Glomerular visceral epithelial cell (primary cell): ENCODE data around the gene CDCA7.
"Not testable (repeated sequence)": the region's sequence is repeated elsewhere in the genome, so short reads cannot be mapped to it uniquely, and the experiment has no call there.

Source experiments
- DNase-seq: peaks from one replicate; pipeline ENCODE4 v3.0.0-alpha.2; 2016; ENCODE audit errors: extremely low spot score

Gene CDCA7

GRCh38 chr2:173358616-173359015 lies 3.9 kb downstream of the CDCA7 start:
- DNase-seq: no peak

DNA sequence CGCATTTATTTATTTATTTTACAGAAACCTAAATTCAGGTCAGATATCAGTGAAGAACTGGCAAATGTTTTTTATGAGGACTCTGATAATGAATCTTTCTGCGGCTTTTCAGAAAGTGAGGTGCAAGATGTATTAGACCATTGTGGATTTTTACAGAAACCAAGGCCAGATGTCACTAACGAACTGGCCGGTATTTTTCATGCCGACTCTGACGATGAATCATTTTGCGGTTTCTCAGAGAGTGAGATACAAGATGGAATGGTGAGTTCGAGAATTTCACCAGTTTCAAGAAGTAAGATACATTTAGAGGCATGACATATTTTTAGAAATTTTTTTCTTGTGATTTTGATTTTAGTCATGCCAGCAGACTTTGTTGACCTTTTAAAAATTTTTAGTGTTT lies 4.6 kb downstream of the CDCA7 start:
- no peak for DNase-seq

DNA sequence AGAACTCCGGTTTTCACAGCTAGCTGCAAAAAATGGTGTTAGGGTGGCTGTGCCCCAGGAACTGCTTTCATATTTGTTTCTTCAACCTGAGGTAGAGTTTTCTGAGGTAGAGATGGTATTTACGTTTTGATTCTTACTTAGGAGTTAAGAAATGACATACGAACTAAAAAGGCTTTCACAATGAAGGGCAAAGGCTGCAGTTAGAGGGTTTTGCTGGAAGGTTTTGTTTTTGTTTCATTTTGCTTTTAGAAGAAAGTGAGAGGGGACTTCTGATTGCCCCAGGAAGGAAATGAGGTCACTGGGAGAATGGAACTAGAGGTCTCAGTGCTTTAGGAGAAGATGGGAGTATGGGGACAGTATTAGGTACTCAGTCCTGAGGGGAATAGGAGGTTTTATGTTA lies 15.5 kb downstream of the CDCA7 start:
- DNase-seq: no peak

DNA sequence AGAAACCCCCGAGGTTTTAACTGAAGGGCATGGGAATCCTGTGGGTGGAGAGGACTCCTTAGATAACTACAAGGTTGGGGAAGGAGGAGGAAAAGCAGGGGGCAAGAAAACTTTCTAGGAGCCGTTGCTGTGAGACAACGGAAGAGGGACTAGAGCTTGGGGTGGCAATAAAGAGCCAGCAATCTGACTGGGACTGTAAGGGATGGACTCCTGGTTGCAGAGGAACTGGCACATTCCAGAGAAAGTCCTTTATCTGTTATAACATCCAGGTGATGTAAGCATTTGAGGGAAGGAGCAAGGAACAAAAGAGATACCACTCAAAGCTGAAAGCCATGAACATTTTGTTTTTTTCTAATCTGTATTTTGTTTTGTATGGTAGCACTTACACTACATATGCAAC lies 16.4 kb downstream of the CDCA7 start:
- DNase-seq: no peak

- no peak for DNase-seq
Observed at GRCh38 chr2:173373290-173373689, 18.6 kb downstream of the CDCA7 start.

DNA sequence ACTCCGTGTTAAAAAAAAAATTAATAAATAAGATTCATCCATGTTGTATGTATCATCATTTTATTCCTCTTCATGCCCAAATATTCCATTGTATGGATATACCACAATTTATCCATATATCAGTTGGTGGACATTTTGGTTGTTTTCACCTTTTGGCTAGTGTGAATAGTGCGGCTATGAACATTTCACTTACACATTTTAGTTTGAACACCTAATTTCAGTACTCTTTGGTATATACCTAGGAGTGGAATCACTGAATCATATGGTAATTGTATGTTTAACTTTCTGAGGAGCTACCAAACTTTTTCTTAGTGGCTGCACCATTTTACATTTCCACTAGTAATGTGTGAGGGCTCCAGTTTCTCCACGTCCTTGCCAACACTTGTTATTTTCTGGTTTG lies 20.0 kb downstream of the CDCA7 start:
- no peak for DNase-seq

GRCh38 chr2:173385534-173385933 lies 30.9 kb downstream of the CDCA7 start:
- DNase-seq: not testable (repeated sequence)

GRCh38 chr2:173386021-173386737 lies 31.5 kb downstream of the CDCA7 start:
- DNase-seq: no peak

DNA sequence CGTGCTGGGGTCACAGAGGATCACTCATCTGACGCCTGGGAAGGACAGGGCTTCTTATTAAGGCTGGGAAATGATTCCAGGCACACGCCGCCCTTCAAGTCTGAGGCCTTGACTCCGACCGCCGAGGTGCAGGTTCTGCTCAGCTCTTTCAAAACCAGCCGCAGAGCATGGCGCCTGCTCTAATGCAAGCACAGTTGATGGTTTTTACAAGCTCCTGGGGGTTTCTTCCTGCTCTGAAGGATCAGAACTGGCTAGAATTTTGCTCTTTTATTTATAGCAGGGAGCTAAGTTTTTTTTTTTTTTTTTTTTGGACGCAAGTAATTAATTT lies 32.0 kb downstream of the CDCA7 start:
- no peak for DNase-seq

GRCh38 chr2:173387079-173387478 lies 32.4 kb downstream of the CDCA7 start:
- no peak for DNase-seq

DNA sequence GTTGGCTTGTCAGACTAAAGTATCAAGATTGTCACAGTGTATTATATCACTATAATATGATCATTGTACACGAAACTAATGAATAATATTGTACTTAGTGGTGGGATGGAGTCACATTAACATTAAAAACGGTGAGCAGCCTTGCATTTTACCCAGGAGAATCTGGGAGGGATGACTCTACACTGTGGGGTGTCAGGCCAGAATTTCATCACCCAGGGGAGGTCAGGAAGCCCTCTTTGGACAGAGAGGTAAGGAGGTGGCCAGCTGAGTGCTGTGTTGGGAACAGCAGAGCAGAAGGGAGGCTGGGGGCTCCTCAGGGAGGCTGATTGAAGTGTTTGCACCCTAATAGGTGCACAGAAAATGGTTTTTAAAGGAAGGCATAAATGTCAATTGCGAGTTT lies 33.0 kb downstream of the CDCA7 start:
- no peak for DNase-seq

GRCh38 chr2:173388795-173389194 lies 34.1 kb downstream of the CDCA7 start:
- no peak for DNase-seq

GRCh38 chr2:173390036-173390435 lies 35.4 kb downstream of the CDCA7 start:
- no peak for DNase-seq

DNA sequence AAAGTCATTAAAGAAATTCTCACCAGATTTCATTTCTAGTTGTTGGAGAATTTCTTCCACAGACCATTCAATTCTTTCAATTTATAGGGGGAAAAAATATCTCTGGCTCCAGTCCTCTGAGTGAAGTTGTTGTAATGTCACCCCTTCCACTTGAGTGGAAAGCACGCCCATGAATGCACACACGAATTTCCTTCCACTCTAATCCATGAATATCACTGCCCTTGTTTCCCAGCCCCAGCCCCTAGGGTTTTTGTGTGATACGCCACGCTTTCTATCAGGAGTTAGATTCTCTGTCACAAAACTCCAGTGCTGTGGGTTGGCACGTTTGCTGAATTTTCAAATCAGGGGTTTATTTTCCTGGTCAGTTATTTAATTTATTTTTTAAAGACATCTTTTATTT lies 38.1 kb downstream of the CDCA7 start:
- DNase-seq: no peak

- no peak for DNase-seq
Observed at GRCh38 chr2:173393186-173393585, 38.5 kb downstream of the CDCA7 start.

DNA sequence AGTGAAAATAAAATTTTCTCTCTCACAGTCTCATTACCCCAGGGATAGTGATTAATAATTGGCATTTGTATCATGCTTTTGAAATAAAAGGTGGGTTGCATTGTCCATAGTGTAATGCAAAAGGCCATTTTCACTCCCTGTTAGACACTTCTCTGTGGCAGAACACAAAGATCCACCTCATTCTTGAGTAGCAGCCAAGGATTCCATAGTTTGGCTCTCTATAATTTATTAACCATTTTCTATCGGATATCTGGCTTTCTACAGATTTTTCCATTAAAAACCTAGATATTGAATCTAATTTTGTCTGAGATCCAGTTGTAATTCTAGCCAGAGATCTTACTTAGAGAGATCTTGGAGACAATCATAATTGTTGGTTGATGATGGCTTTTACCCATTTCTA lies 39.0 kb downstream of the CDCA7 start:
- DNase-seq: no peak

DNA sequence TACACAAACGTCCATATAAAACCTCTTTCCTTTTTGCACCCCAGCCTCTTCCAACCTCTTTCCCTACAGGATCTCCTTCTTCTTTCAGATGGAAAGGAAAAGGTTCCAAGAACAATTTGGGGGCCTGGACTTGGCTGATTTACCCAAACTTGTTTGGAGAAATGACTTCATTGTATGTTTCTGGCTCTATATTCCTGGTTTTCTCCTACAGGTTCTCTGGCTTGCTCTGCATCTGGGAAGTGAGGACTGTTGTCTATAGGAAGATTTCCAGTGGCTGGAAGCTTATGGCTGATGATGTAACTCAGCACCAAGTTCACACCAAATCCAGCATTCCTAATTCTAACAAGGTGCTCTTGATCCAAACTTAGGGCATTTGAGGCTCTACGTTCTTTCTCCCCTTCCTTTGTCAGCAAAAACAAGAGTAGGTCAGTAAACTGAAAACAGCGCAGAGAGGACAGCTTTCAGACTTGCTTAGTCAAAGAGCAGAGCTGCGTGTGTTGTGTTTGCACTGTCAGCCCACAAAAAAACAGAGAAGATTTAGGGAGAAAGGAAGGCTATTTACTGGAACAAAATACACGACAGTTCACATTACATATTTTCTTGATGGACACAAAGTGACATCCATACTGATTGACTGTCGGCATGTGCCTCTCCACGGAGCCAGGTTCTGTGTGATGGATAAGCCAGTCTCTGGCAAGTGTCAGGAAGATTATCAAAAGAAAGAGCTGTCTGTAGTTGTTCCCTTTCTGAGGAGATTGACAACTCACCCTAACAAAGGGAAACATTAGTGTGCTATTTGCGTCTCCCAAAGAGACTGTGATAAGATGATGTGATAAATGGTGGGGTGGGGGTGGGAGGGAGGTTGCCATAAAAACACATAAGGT lies 39.7 kb downstream of the CDCA7 start:
- DNase-seq: no peak

- DNase-seq: no peak
Observed at GRCh38 chr2:173395567-173396351, 41.1 kb downstream of the CDCA7 start.

DNA sequence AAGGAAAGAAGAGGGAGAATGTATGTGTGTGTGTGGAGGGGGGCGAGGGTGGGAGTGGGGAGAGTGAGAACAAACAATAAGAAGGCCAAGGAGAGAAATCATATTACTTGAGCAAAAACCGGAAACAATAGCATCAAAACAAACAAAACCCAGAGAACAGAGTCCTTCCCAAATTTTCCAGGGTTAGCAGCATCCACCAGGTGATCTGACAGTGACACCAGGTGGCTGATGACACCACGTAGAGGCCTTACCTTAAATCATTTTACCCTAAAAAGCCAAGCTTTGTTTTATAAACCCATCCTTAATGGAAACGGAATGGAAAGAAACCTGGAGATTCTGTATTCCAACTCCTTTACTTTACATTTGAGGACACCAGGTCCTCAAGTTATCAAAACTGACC lies 42.9 kb downstream of the CDCA7 start:
- no peak for DNase-seq

- no peak for DNase-seq
Observed at GRCh38 chr2:173399229-173399628, 44.6 kb downstream of the CDCA7 start.

- peak; percentile 8 for DNase-seq
Observed at GRCh38 chr2:173400760-173401159, 46.1 kb downstream of the CDCA7 start.

- DNase-seq: peak; percentile 64
Observed at GRCh38 chr2:173401716-173402326, 47.1 kb downstream of the CDCA7 start.
